GM21529 (cell line): ENCODE results near the gene ELL2.
"Not testable (repeated sequence)": the region's sequence is repeated elsewhere in the genome, so short reads cannot be mapped to it uniquely, and the experiment has no call there.

Source experiments
- ATAC-seq: cut with Tn5 transposase; IDR thresholded peaks from one replicate; pipeline ENCODE4 v1.9.1; 2021; ENCODE audit not compliant: unreplicated experiment

Gene ELL2

GRCh38 chr5:95862671-95863382, 98.8 kb downstream of the ELL2 start:
- no peak for ATAC-seq

- ATAC-seq: no peak
These were observed 99.6 kb downstream of the ELL2 start for GRCh38 chr5:95861864-95862561.

- ATAC-seq: no peak
These were observed 100.3 kb downstream of the ELL2 start for GRCh38 chr5:95861221-95861863.

- ATAC-seq: no peak
These were observed 102.0 kb downstream of the ELL2 start for GRCh38 chr5:95859661-95860060.

- ATAC-seq: peak; percentile 91
These were observed 102.7 kb downstream of the ELL2 start for GRCh38 chr5:95858661-95859595.

GRCh38 chr5:95858023-95858461, 103.6 kb downstream of the ELL2 start:
- no peak for ATAC-seq

GRCh38 chr5:95857185-95857945, 104.3 kb downstream of the ELL2 start:
- ATAC-seq: no peak

- no peak for ATAC-seq
These were observed 105.1 kb downstream of the ELL2 start for GRCh38 chr5:95856501-95856981.

- ATAC-seq: no peak
These were observed 108.2 kb downstream of the ELL2 start for GRCh38 chr5:95853490-95853889.

- no peak for ATAC-seq
These were observed 109.1 kb downstream of the ELL2 start for GRCh38 chr5:95852567-95852966.

GRCh38 chr5:95851141-95851540, 110.5 kb downstream of the ELL2 start:
- ATAC-seq: not testable (repeated sequence)

GRCh38 chr5:95850391-95850894, 111.2 kb downstream of the ELL2 start:
- ATAC-seq: no peak

- no peak for ATAC-seq
These were observed 113.0 kb downstream of the ELL2 start for GRCh38 chr5:95848701-95849100.

GRCh38 chr5:95847261-95847592, 114.4 kb downstream of the ELL2 start:
- ATAC-seq: no peak

GRCh38 chr5:95846554-95847260, 114.9 kb downstream of the ELL2 start:
- ATAC-seq: peak; percentile 63

GRCh38 chr5:95845391-95845790, 116.3 kb downstream of the ELL2 start:
- no peak for ATAC-seq

GRCh38 chr5:95843733-95844223, 117.9 kb downstream of the ELL2 start:
- ATAC-seq: no peak

- ATAC-seq: peak; percentile 92
These were observed 118.7 kb downstream of the ELL2 start for GRCh38 chr5:95842854-95843544.
